Gastroesophageal sphincter (tissue), 3 donors: ENCODE results near the gene PCDHB13.

Source experiments
- EP300 ChIP-seq: sonication (generic); formaldehyde crosslinking; IDR thresholded peaks from one replicate; pipeline ENCODE4 v1.6.1; 2017; ENCODE audit warnings: antibody characterized with exemption, mild to moderate bottlenecking
- POLR2A ChIP-seq, 2 donors: fragments of 450-650 bp; IDR thresholded peaks; one replicate each; pipeline ENCODE4 v1.6.1; 2017; ENCODE audit warnings: antibody characterized with exemption in 2 of 2, mild to moderate bottlenecking in 2 of 2, moderate library complexity in 1 of 2
- TF ChIP-seq, protein P1 (sequence below), 4 experiments: fragments of 200-600 bp in 2 of 4; fragments of 450-650 bp in 2 of 4; sonication (generic) in 1 of 4; IDR thresholded peaks; one replicate each; pipeline ENCODE4 v1.5.1; 2017 to 2019; ENCODE audit warnings: antibody characterized with exemption in 4 of 4, mild to moderate bottlenecking in 2 of 4, moderate library complexity in 2 of 4

DNA sequence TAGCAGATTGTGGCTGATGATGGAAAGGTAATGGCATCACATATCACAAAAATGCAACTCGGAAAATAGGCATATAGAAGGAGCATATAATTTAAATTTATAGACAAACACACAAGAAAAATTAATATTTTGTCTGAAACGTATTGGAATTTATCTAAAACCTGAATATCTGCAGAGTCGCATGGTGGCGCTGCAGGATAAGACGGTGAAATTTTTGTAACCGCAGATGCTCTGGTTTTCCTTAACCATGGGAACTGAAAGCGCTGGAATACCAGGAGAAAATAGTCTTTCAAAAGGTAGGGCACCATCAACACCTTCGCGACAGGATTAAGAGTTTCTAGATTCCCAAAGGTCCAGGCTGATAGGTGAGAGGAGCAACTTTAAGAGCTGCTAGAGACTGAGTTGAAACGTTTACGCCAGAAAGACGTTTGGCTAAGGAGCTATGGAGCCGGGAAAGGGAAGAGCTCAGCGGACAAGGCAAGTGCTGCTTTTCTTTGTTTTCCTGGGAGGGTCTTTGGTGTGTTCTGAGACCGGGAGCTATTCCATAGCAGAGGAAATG lies 20.5 kb downstream of the PCDHB13 start:
- TF ChIP-seq, protein P1, sequence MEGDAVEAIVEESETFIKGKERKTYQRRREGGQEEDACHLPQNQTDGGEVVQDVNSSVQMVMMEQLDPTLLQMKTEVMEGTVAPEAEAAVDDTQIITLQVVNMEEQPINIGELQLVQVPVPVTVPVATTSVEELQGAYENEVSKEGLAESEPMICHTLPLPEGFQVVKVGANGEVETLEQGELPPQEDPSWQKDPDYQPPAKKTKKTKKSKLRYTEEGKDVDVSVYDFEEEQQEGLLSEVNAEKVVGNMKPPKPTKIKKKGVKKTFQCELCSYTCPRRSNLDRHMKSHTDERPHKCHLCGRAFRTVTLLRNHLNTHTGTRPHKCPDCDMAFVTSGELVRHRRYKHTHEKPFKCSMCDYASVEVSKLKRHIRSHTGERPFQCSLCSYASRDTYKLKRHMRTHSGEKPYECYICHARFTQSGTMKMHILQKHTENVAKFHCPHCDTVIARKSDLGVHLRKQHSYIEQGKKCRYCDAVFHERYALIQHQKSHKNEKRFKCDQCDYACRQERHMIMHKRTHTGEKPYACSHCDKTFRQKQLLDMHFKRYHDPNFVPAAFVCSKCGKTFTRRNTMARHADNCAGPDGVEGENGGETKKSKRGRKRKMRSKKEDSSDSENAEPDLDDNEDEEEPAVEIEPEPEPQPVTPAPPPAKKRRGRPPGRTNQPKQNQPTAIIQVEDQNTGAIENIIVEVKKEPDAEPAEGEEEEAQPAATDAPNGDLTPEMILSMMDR (IDR thresholded peaks at IDR 0.05) = peak in 1 of 4 experiments; percentile 38
- TF ChIP-seq EP300 (no peak), POLR2A (IDR thresholded peaks at IDR 0.05) (no peak)
